T-cell (primary cell): ENCODE data around the gene RARB. TPM values are rescaled to one million over a fixed set of nuclear protein-coding genes. Genes with fewer than 3 reads are reported as not detected.

Source experiments
- ATAC-seq, 4 experiments: fragments of 200-7000 bp in 3 of 4; fragments of 150-1000 bp in 1 of 4; cut with Tn5 transposase; replicated peaks in 1 of 4; 1 replicate in 3 of 4; 2 replicates in 1 of 4; pipeline ENCODE4 v1.10.0; 2021; ENCODE audit warnings: moderate library complexity in 3 of 4, mild to moderate bottlenecking in 2 of 4, moderate number of reproducible peaks in 1 of 4
- CTCF ChIA-PET, 2 donors: fragments of 300-600 bp; sonication (Branson Sonifier 250); formaldehyde crosslinking; loops; one replicate each; lab custom pipeline; 2022; ENCODE audit warnings: antibody characterized with exemption in 2 of 2; lab: Charles Lee
- POLR2A ChIA-PET, 2 donors: fragments of 300-600 bp; sonication (Branson Sonifier 250); formaldehyde crosslinking; loops; one replicate each; lab custom pipeline; 2022; ENCODE audit warnings: antibody characterized with exemption in 2 of 2; lab: Charles Lee
- DNase-seq, 35 experiments: peaks; one replicate each; pipeline versions ENCODE4 v3.0.0 to v3.0.0-alpha.2; 2013 to 2023
- H3K27ac ChIP-seq: one replicate; pipeline ENCODE4 v1.5.1; 2013; ENCODE audit warnings: low read length
- H3K27me3 ChIP-seq, 2 experiments: replicated peaks in 1 of 2; 1 replicate in 1 of 2; 2 replicates in 1 of 2; pipeline versions ENCODE4 v1.6.1 to v1.7.0; 2013; ENCODE audit warnings: low read length in 1 of 2, mixed read lengths in 1 of 2; ENCODE audit not compliant: control insufficient read depth in 2 of 2, insufficient read depth in 2 of 2; ENCODE audit errors: extremely low read depth in 1 of 2
- H3K36me3 ChIP-seq, 2 donors: 1 replicate in 1 of 2; 2 replicates in 1 of 2; pipeline versions ENCODE4 v1.6.1 to v1.7.0; 2013; ENCODE audit warnings: low read length in 1 of 2; ENCODE audit not compliant: control insufficient read depth in 2 of 2, insufficient read depth in 1 of 2; ENCODE audit errors: extremely low read depth in 1 of 2
- H3K4me1 ChIP-seq, 2 experiments: 1 replicate in 1 of 2; 2 replicates in 1 of 2; pipeline versions ENCODE4 v1.6.1 to v1.7.0; 2013; ENCODE audit warnings: low read length in 2 of 2, mixed read lengths in 1 of 2; ENCODE audit not compliant: insufficient read depth in 2 of 2, control insufficient read depth in 1 of 2; ENCODE audit errors: extremely low read depth in 1 of 2
- H3K4me3 ChIP-seq, 2 donors: 1 replicate in 1 of 2; 2 replicates in 1 of 2; pipeline versions ENCODE4 v1.5.1 to v1.7.0; 2013; ENCODE audit warnings: mild to moderate bottlenecking in 2 of 2, low read length in 1 of 2, moderate library complexity in 1 of 2; ENCODE audit not compliant: control insufficient read depth in 1 of 2; ENCODE audit errors: extremely low read depth in 1 of 2
- H3K9me3 ChIP-seq: 2 replicates; pipeline ENCODE4 v1.7.0; 2013
- H3K27ac Mint-ChIP-seq, 2 donors: one replicate each; pipeline ENCODE4 v1.8.0; 2020 to 2021; ENCODE audit warnings: mild to moderate bottlenecking in 2 of 2, mixed read lengths in 2 of 2
- H3K27me3 Mint-ChIP-seq, 2 donors: one replicate each; pipeline ENCODE4 v1.8.0; 2021 to 2022; ENCODE audit warnings: mixed read lengths in 2 of 2
- H3K36me3 Mint-ChIP-seq: one replicate; pipeline ENCODE4 v1.8.0; 2021; ENCODE audit warnings: mixed read lengths
- H3K4me1 Mint-ChIP-seq, 3 donors: one replicate each; pipeline ENCODE4 v1.8.0; 2020 to 2022; ENCODE audit warnings: mixed read lengths in 3 of 3, mild to moderate bottlenecking in 1 of 3
- H3K4me3 Mint-ChIP-seq, 3 donors: one replicate each; pipeline ENCODE4 v1.8.0; 2020 to 2022; ENCODE audit warnings: mild to moderate bottlenecking in 3 of 3, mixed read lengths in 3 of 3, moderate library complexity in 3 of 3
- H3K9me3 Mint-ChIP-seq, 3 donors: one replicate each; pipeline ENCODE4 v1.8.0; 2020 to 2022; ENCODE audit warnings: mixed read lengths in 3 of 3
- WGBS: methylation state at CpG from one replicate; pipeline ENCODE4 v1.1.5; 2013; ENCODE audit warnings: missing lambda C conversion rate; ENCODE audit not compliant: insufficient coverage; 5-methylcytosine and 5-hydroxymethylcytosine counted together
- total RNA-seq, 35 experiments: library from RNA in 6 of 35; stranded (reverse) in 6 of 35; fragments of 120-200 nt in 1 of 35; gene quantifications; one replicate each; pipeline versions ENCODE4 v1.2.1 to v1.2.4 and lab custom pipeline; 2013 to 2026

RARB gene
- total RNA-seq, 5 donors from 2014 or later (not counting 1 experiment from before 2014, with no cell fraction given): not detected

DNA sequence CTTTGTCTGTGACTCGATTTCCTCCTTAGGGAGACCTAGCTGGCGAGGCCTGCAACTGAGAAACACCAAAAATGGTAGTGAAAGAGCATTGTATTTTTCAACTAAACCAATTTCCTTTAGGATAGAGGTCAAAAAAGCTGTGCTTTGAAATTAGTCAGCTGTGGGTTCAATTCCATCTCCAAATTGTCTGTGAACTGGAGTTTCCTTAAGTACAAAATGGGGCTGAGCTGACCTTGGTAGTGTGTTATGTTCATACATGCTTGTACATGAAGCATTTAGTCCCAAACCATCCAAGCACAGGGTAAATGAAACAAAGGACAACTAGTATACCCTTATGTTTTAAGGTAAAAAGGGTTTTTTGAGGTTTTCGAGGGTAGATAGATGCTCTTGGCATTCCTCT, 99.3 kb downstream of the RARB start:
- H3K27me3 ChIP-seq: peaks cover 0 to 5% of the 10 kb centered on the region in 2 experiments
- no peak overlapping the region for H3K27ac ChIP-seq
- DNase-seq (no peak), ATAC-seq (no peak)
- H3K36me3 Mint-ChIP-seq: no peaks in the 10 kb centered on the region
- no CpG with 5 or more reads among the region's 3 CpGs for WGBS
- H3K27ac Mint-ChIP-seq: no peak overlapping the region
- ChIA-PET CTCF (no interaction called here), POLR2A (no interaction called here)
- H3K36me3 ChIP-seq: no peaks in the 10 kb centered on the region
- H3K27me3 Mint-ChIP-seq: peaks cover 0 to 15% of the 10 kb centered on the region in 2 donors
- H3K9me3 Mint-ChIP-seq: peaks cover 0 to 14% (median 3%) of the 10 kb centered on the region in 3 donors
- no peak overlapping the region for H3K4me3 ChIP-seq
- no peaks in the 10 kb centered on the region for H3K4me1 ChIP-seq
- H3K9me3 ChIP-seq: no peaks in the 10 kb centered on the region
- H3K4me3 Mint-ChIP-seq: no peak overlapping the region
- peaks cover 0 to 6% (median 0%) of the 10 kb centered on the region in 3 donors for H3K4me1 Mint-ChIP-seq

DNA sequence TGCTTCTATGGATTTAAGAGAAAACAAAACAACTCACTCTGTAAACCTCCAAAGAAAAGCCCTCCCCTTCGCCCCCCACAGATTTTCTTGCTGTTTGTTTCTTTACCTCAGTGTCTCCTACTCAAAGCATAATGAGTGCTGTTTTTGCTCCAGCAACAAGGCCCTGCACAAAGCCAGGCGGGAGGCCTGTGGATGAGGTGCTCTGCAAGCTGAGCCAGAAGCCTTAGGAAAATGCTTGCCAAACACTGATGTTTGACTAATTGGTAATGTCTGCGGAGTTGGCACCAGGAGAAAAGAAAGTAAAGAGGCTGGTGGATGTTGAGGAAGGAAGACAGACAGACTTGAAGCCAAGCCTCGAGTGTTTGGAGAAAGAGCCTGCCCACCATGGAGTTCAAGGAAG, 99.7 kb downstream of the RARB start:
- H3K9me3 Mint-ChIP-seq: peaks cover 0 to 18% (median 4%) of the 10 kb centered on the region in 3 donors
- 45% methylated on average over 3 of the region's 4 CpGs for WGBS
- H3K36me3 ChIP-seq: no peaks in the 10 kb centered on the region
- ChIA-PET POLR2A (no interaction called here), CTCF (no interaction called here)
- H3K27ac Mint-ChIP-seq: no peak overlapping the region
- peaks cover 0 to 14% of the 10 kb centered on the region in 2 donors for H3K27me3 Mint-ChIP-seq
- no peaks in the 10 kb centered on the region for H3K36me3 Mint-ChIP-seq
- H3K9me3 ChIP-seq: no peaks in the 10 kb centered on the region
- no peak overlapping the region for H3K4me3 Mint-ChIP-seq
- H3K4me1 Mint-ChIP-seq: peaks cover 0 to 6% (median 0%) of the 10 kb centered on the region in 3 donors
- no peaks in the 10 kb centered on the region for H3K4me1 ChIP-seq
- H3K27me3 ChIP-seq: peaks cover 0 to 5% of the 10 kb centered on the region in 2 experiments
- no peak overlapping the region for H3K4me3 ChIP-seq
- no peak overlapping the region for H3K27ac ChIP-seq
- DNase-seq: no peak
- ATAC-seq: no peak

DNA sequence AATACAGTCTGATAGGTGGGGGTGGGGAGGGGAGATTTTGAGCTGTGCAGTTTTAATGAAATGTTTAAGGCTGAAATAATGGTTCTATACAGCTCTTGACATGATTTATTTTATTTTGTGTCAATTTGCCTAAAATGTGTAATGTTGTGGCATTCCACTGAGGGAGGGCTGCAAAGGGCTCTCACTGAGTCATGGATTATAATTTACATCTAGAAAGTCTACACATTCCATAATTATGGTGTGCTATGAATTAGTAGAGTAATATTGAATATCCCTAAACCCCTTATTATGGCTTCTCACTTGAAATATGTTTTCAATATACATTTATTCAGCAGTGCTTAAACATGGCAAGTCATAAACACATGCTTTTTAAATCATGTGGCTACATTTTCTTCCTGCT, 103.9 kb downstream of the RARB start:
- H3K27me3 ChIP-seq: peaks cover 0 to 5% of the 10 kb centered on the region in 2 experiments
- no peaks in the 10 kb centered on the region for H3K4me1 Mint-ChIP-seq
- no peaks in the 10 kb centered on the region for H3K4me1 ChIP-seq
- no peak overlapping the region for H3K27ac ChIP-seq
- H3K36me3 ChIP-seq: no peaks in the 10 kb centered on the region
- no peak overlapping the region for H3K4me3 Mint-ChIP-seq
- DNase-seq (no peak), ATAC-seq (no peak)
- peaks cover 0 to 19% (median 4%) of the 10 kb centered on the region in 3 donors for H3K9me3 Mint-ChIP-seq
- H3K4me3 ChIP-seq: no peak overlapping the region
- H3K36me3 Mint-ChIP-seq: no peaks in the 10 kb centered on the region
- no peak overlapping the region for H3K27ac Mint-ChIP-seq
- ChIA-PET POLR2A (no interaction called here), CTCF (interaction anchor here in 1 of 2 donors (0.6 kb wide), 2 partner anchors 13 to 1182 kb away, joined by 4 to 7 read pairs; no protein-coding TSS in a partner anchor)
- no peaks in the 10 kb centered on the region for H3K9me3 ChIP-seq
- peaks cover 0 to 9% of the 10 kb centered on the region in 2 donors for H3K27me3 Mint-ChIP-seq

DNA sequence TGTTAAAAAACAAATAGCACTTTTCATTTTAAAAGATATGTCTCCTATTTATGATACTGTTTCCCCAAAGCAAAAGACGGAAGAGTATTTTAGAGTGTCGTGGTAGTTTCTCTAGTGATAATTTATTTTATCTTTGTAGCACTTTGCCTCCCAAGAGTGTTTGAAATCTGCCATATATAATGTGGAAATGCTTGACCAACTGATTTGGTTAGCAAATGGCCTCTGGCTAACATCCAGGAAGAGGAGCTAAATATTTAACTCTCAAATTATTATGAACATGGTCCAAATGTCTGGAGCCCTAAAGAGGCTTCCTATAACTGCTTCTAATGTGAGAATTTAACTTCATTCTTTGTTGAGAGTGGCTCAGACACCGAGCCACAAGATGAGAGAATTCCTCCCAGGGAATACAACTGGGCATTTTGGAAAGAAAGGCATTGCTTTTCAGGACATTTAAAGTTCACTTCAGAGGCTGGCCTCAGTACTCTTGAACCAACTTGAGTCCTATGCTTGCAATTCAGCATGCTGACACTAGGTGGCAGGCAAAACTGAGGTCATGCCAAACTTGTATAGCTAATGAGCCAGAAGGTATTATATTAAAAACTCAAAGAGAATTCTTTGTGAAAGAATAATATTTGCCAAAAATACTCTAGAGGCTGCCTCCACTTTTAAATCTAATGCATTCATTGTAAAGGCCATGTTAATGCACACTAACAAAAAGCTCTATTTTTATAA, 104.5 kb downstream of the RARB start:
- no peaks in the 10 kb centered on the region for H3K9me3 ChIP-seq
- DNase-seq: peak in 2 of 35 experiments; percentile 0 to 4
- no peaks in the 10 kb centered on the region for H3K4me1 ChIP-seq
- WGBS: no CpG with 5 or more reads among the region's 3 CpGs
- H3K4me3 Mint-ChIP-seq: no peak overlapping the region
- peaks cover 0 to 9% of the 10 kb centered on the region in 2 donors for H3K27me3 Mint-ChIP-seq
- H3K4me1 Mint-ChIP-seq: no peaks in the 10 kb centered on the region
- ChIA-PET CTCF (interaction anchor here in 1 of 2 donors (0.7 kb wide), 1 partner anchor 8 kb away, joined by 3 read pairs; no protein-coding TSS in a partner anchor), POLR2A (no interaction called here)
- H3K9me3 Mint-ChIP-seq: peaks cover 0 to 19% (median 4%) of the 10 kb centered on the region in 3 donors
- H3K36me3 ChIP-seq: no peaks in the 10 kb centered on the region
- ATAC-seq: no peak
- peaks cover 0 to 5% of the 10 kb centered on the region in 2 experiments for H3K27me3 ChIP-seq
- H3K36me3 Mint-ChIP-seq: no peaks in the 10 kb centered on the region
- H3K4me3 ChIP-seq: no peak overlapping the region
- no peak overlapping the region for H3K27ac Mint-ChIP-seq
- no peak overlapping the region for H3K27ac ChIP-seq

DNA sequence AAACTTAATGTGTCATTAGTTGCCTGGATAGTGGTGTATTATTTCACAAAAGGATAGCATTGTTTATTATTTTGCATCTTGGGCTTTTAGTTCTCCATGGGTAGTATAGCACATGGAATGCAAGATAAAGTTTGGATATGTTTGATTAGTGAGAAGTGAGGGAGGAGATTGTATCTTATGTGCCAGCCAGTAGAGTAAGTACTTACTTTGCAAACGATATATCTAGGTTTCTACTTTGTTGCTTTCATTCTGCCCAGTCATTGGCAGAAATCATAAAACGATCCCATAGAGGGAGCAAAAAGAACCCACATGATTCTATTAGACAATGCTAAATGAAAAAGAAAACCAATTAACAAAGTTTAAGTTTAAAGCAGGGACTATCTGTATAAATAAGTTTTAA, 105.3 kb downstream of the RARB start:
- WGBS: no CpG with 5 or more reads among the region's 2 CpGs
- Mint-ChIP-seq H3K36me3 (no peaks in the 10 kb centered on the region), H3K4me1 (no peaks in the 10 kb centered on the region), H3K9me3 (peaks cover 0 to 19% (median 4%) of the 10 kb centered on the region in 3 donors), H3K4me3 (no peak overlapping the region), H3K27me3 (peaks cover 0 to 9% of the 10 kb centered on the region in 2 donors), H3K27ac (no peak overlapping the region)
- H3K36me3 ChIP-seq: no peaks in the 10 kb centered on the region
- H3K4me3 ChIP-seq: no peak overlapping the region
- H3K9me3 ChIP-seq: no peaks in the 10 kb centered on the region
- H3K27ac ChIP-seq: no peak overlapping the region
- peaks cover 0 to under 1% of the 10 kb centered on the region in 2 experiments for H3K27me3 ChIP-seq
- ATAC-seq (no peak), DNase-seq (no peak)
- CTCF ChIA-PET: no interaction called here
- no peaks in the 10 kb centered on the region for H3K4me1 ChIP-seq
- POLR2A ChIA-PET: no interaction called here

DNA sequence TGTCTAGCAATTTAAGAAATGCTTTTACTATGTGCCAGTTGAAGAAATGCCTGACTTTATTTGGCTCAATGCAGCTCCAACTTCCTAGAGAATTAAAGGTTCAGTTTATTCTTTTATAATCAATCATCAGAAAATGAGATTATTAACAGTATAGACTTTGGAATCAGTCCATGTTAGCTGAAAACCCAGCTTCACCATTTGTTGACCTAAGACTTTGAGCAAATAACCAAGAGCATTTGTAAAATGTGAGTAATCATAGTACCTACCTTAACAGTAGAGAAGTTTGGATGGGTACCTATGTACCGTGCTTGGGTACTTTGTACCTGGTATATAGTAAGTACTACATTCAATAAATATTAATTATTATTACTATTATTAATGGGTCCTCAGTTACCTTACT, 105.9 kb downstream of the RARB start:
- H3K4me3 Mint-ChIP-seq: no peak overlapping the region
- no peak overlapping the region for H3K27ac Mint-ChIP-seq
- Histone ChIP-seq H3K27me3 (no peaks in the 10 kb centered on the region), H3K4me1 (no peaks in the 10 kb centered on the region), H3K27ac (no peak overlapping the region), H3K36me3 (no peaks in the 10 kb centered on the region), H3K4me3 (no peak overlapping the region), H3K9me3 (no peaks in the 10 kb centered on the region)
- ChIA-PET CTCF (no interaction called here), POLR2A (no interaction called here)
- no peaks in the 10 kb centered on the region for H3K36me3 Mint-ChIP-seq
- no CpG with 5 or more reads among the region's 1 CpG for WGBS
- H3K27me3 Mint-ChIP-seq: peaks cover 0 to 9% of the 10 kb centered on the region in 2 donors
- ATAC-seq: no peak
- H3K9me3 Mint-ChIP-seq: peaks cover 0 to 19% (median 4%) of the 10 kb centered on the region in 3 donors
- DNase-seq: no peak
- H3K4me1 Mint-ChIP-seq: no peaks in the 10 kb centered on the region
